WTC11 (cell line): ENCODE data around the gene CCDC50. TPM values are rescaled to one million over a fixed set of nuclear protein-coding genes. Genes with fewer than 3 reads are reported as not detected.

Experiments
- ATAC-seq: fragments of 200-7000 bp; cut with Tn5 transposase; 2 replicates; pipeline ENCODE4 v1.10.0; 2021; ENCODE audit warnings: mild to moderate bottlenecking, moderate library complexity
- CTCF ChIA-PET: fragments of 300-600 bp; sonication (Branson Sonifier 250); formaldehyde crosslinking; loops from one replicate; lab custom pipeline; 2021; ENCODE audit warnings: antibody characterized with exemption; lab: Charles Lee
- POLR2A ChIA-PET: fragments of 350-600 bp; sonication (Branson Sonifier 250); formaldehyde crosslinking; loops from one replicate; lab custom pipeline; 2021; ENCODE audit warnings: antibody characterized with exemption; lab: Charles Lee
- DNase-seq: peaks from one replicate; pipeline ENCODE4 v3.0.0; 2021; ENCODE audit warnings: low spot score
- H3K27ac Mint-ChIP-seq: 2 replicates; pipeline ENCODE4 v1.8.0; 2021; ENCODE audit warnings: mixed read lengths
- H3K27me3 Mint-ChIP-seq: 2 replicates; pipeline ENCODE4 v1.8.0; 2021; ENCODE audit warnings: low read depth, mild to moderate bottlenecking, moderate library complexity, mixed read lengths
- H3K36me3 Mint-ChIP-seq: 2 replicates; pipeline ENCODE4 v1.8.0; 2021; ENCODE audit warnings: mixed read lengths
- H3K4me1 Mint-ChIP-seq: 2 replicates; pipeline ENCODE4 v1.8.0; 2022; ENCODE audit warnings: mixed read lengths
- H3K4me3 Mint-ChIP-seq: 2 replicates; pipeline ENCODE4 v1.8.0; 2021; ENCODE audit warnings: mild to moderate bottlenecking, moderate library complexity, mixed read lengths
- H3K9me3 Mint-ChIP-seq: 2 replicates; pipeline ENCODE4 v1.8.0; 2021; ENCODE audit warnings: mixed read lengths
- ATF1 ChIP-seq: sonication (generic); formaldehyde crosslinking; IDR thresholded peaks from 2 replicates; pipeline ENCODE4 v1.8.1; 2023; ENCODE audit warnings: mild to moderate bottlenecking, moderate library complexity, missing genetic modification reagents
- ATF3 ChIP-seq: sonication (generic); formaldehyde crosslinking; conservative IDR thresholded peaks from 2 replicates; pipeline ENCODE4 v1.8.1; 2022; ENCODE audit warnings: mild to moderate bottlenecking, missing genetic modification reagents
- CBFB ChIP-seq: sonication (generic); formaldehyde crosslinking; IDR thresholded peaks from 2 replicates; pipeline ENCODE4 v1.8.1; 2022; ENCODE audit warnings: mild to moderate bottlenecking, low read depth, missing genetic modification reagents
- E2F5 ChIP-seq: sonication (generic); formaldehyde crosslinking; IDR thresholded peaks from 2 replicates; pipeline ENCODE4 v1.8.1; 2022; ENCODE audit warnings: mild to moderate bottlenecking, moderate library complexity, missing genetic modification reagents
- HMGA2 ChIP-seq: fragments of 250-450 bp; sonication (Bioruptor Pico); IDR thresholded peaks from 2 replicates; pipeline ENCODE4 v1.4.0; 2021; ENCODE audit warnings: mild to moderate bottlenecking, moderate library complexity
- KAT7 ChIP-seq: sonication (generic); formaldehyde crosslinking; IDR thresholded peaks from 2 replicates; pipeline ENCODE4 v1.8.1; 2023; ENCODE audit warnings: missing genetic modification reagents, mild to moderate bottlenecking, borderline replicate concordance
- MXD4 ChIP-seq: fragments of 250-450 bp; sonication (Bioruptor Pico); IDR thresholded peaks from 2 replicates; pipeline ENCODE4 v1.8.0; 2021; ENCODE audit warnings: mild to moderate bottlenecking, moderate library complexity, borderline replicate concordance
- NFATC4 ChIP-seq: fragments of 250-450 bp; sonication (Bioruptor Pico); IDR thresholded peaks from 2 replicates; pipeline ENCODE4 v1.9.0; 2021; ENCODE audit warnings: mild to moderate bottlenecking
- PREB ChIP-seq: sonication (generic); formaldehyde crosslinking; IDR thresholded peaks from 2 replicates; pipeline ENCODE4 v1.8.1; 2022; ENCODE audit warnings: mild to moderate bottlenecking, missing genetic modification reagents, moderate library complexity, borderline replicate concordance
- RELA ChIP-seq: sonication (generic); formaldehyde crosslinking; IDR thresholded peaks from 2 replicates; pipeline ENCODE4 v1.8.1; 2022; ENCODE audit warnings: missing genetic modification reagents, mild to moderate bottlenecking, borderline replicate concordance
- ZNF138 ChIP-seq: sonication (generic); formaldehyde crosslinking; conservative IDR thresholded peaks from 2 replicates; pipeline ENCODE4 v1.8.1; 2022; ENCODE audit warnings: mild to moderate bottlenecking, moderate library complexity, missing genetic modification reagents
- ZSCAN18 ChIP-seq: fragments of 250-450 bp; sonication (Bioruptor Pico); IDR thresholded peaks from 2 replicates; pipeline ENCODE4 v2.1.2; 2022; ENCODE audit warnings: mild to moderate bottlenecking, moderate library complexity
- total RNA-seq: library from RNA; stranded (reverse); gene quantifications from 3 replicates; pipeline ENCODE4 v1.2.3, GENCODE V29; 2021
- TF ChIP-seq, protein P1 (sequence below): sonication (generic); formaldehyde crosslinking; IDR thresholded peaks from 2 replicates; pipeline ENCODE4 v1.8.0; 2022; ENCODE audit warnings: mild to moderate bottlenecking, missing genetic modification reagents
- TF ChIP-seq, protein P2 (sequence below): sonication (generic); formaldehyde crosslinking; IDR thresholded peaks from 2 replicates; pipeline ENCODE4 v1.8.0; 2022; ENCODE audit warnings: mild to moderate bottlenecking, missing genetic modification reagents
- TF ChIP-seq, protein P3 (sequence below): sonication (generic); formaldehyde crosslinking; IDR thresholded peaks from 2 replicates; pipeline ENCODE4 v1.8.0; 2023; ENCODE audit warnings: missing genetic modification reagents, mild to moderate bottlenecking, borderline replicate concordance
- TF ChIP-seq, protein P4 (sequence below): sonication (generic); formaldehyde crosslinking; IDR thresholded peaks from 2 replicates; pipeline ENCODE4 v1.8.1; 2022; ENCODE audit warnings: low read depth, mild to moderate bottlenecking, moderate library complexity, missing genetic modification reagents, borderline replicate concordance

Gene CCDC50
- total RNA-seq, 1 experiment from 2014 or later: 33.1 TPM

- TF ChIP-seq, protein P1, sequence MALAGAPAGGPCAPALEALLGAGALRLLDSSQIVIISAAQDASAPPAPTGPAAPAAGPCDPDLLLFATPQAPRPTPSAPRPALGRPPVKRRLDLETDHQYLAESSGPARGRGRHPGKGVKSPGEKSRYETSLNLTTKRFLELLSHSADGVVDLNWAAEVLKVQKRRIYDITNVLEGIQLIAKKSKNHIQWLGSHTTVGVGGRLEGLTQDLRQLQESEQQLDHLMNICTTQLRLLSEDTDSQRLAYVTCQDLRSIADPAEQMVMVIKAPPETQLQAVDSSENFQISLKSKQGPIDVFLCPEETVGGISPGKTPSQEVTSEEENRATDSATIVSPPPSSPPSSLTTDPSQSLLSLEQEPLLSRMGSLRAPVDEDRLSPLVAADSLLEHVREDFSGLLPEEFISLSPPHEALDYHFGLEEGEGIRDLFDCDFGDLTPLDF (CRISPR knock-in tag): 0 out of 2 replicates have a peak, but pooled peaks have one; percentile 56
- TF ChIP-seq, protein P2, sequence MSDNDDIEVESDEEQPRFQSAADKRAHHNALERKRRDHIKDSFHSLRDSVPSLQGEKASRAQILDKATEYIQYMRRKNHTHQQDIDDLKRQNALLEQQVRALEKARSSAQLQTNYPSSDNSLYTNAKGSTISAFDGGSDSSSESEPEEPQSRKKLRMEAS (CRISPR knock-in tag): peak; percentile 53; the same call in 1 of the 2 replicates
- TF ChIP-seq E2F5 (CRISPR knock-in tag) (no peak), ZSCAN18 (CRISPR knock-in tag) (no peak), KAT7 (0 out of 2 replicates have a peak, but pooled peaks have one; percentile 21), RELA (CRISPR knock-in tag) (0 out of 2 replicates have a peak, but pooled peaks have one; percentile 58)
- TF ChIP-seq, protein P3, sequence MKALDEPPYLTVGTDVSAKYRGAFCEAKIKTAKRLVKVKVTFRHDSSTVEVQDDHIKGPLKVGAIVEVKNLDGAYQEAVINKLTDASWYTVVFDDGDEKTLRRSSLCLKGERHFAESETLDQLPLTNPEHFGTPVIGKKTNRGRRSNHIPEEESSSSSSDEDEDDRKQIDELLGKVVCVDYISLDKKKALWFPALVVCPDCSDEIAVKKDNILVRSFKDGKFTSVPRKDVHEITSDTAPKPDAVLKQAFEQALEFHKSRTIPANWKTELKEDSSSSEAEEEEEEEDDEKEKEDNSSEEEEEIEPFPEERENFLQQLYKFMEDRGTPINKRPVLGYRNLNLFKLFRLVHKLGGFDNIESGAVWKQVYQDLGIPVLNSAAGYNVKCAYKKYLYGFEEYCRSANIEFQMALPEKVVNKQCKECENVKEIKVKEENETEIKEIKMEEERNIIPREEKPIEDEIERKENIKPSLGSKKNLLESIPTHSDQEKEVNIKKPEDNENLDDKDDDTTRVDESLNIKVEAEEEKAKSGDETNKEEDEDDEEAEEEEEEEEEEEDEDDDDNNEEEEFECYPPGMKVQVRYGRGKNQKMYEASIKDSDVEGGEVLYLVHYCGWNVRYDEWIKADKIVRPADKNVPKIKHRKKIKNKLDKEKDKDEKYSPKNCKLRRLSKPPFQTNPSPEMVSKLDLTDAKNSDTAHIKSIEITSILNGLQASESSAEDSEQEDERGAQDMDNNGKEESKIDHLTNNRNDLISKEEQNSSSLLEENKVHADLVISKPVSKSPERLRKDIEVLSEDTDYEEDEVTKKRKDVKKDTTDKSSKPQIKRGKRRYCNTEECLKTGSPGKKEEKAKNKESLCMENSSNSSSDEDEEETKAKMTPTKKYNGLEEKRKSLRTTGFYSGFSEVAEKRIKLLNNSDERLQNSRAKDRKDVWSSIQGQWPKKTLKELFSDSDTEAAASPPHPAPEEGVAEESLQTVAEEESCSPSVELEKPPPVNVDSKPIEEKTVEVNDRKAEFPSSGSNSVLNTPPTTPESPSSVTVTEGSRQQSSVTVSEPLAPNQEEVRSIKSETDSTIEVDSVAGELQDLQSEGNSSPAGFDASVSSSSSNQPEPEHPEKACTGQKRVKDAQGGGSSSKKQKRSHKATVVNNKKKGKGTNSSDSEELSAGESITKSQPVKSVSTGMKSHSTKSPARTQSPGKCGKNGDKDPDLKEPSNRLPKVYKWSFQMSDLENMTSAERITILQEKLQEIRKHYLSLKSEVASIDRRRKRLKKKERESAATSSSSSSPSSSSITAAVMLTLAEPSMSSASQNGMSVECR: 0 out of 2 replicates have a peak, but pooled peaks have one; percentile 56
- TF ChIP-seq, all 79 proteins: peak for 9
These were observed 698 bp downstream of the CCDC50 start, which contains the start of gene UTS2B (continued) for GRCh38 chr3:191329654-191330529.

- Mint-ChIP-seq H3K27me3 (peaks cover 33% of the 10 kb centered on the region), H3K9me3 (no peaks in the 10 kb centered on the region), H3K4me1 (peaks cover 54% of the 10 kb centered on the region), H3K27ac (peak overlapping the region; percentile 81), H3K36me3 (no peaks in the 10 kb centered on the region)
- CTCF ChIA-PET: no interaction called here
- POLR2A ChIA-PET: interaction anchor here (0.6 kb wide), 1 partner anchor 39 kb away, joined by 3 read pairs; no protein-coding TSS in a partner anchor
- no peak for DNase-seq
- TF ChIP-seq NFATC4 (CRISPR knock-in tag) (no peak), ATF1 (no peak), PREB (CRISPR knock-in tag) (no peak), MXD4 (CRISPR knock-in tag) (no peak), ZNF138 (no peak), ATF3 (CRISPR knock-in tag) (no peak), CBFB (CRISPR knock-in tag) (no peak), HMGA2 (CRISPR knock-in tag) (no peak)
- TF ChIP-seq, protein P4, sequence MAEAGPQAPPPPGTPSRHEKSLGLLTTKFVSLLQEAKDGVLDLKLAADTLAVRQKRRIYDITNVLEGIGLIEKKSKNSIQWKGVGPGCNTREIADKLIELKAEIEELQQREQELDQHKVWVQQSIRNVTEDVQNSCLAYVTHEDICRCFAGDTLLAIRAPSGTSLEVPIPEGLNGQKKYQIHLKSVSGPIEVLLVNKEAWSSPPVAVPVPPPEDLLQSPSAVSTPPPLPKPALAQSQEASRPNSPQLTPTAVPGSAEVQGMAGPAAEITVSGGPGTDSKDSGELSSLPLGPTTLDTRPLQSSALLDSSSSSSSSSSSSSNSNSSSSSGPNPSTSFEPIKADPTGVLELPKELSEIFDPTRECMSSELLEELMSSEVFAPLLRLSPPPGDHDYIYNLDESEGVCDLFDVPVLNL: no peak
- TF ChIP-seq, all 79 proteins: peak for 0
- H3K4me3 Mint-ChIP-seq: peak overlapping the region; percentile 86
- ATAC-seq: no peak
These were observed 1.4 kb downstream of the CCDC50 start for GRCh38 chr3:191330530-191331048.
